Gastrocnemius medialis (tissue), 4 donors: ENCODE data around the gene CLHC1.

Source experiments
- CTCF ChIP-seq, 5 experiments: fragments of 450-650 bp in 3 of 5; fragments of 200-600 bp in 2 of 5; sonication (generic) in 2 of 5; IDR thresholded peaks in 4 of 5; conservative IDR thresholded peaks in 1 of 5; 1 replicate in 4 of 5; 2 replicates in 1 of 5; pipeline ENCODE4 v1.5.1; 2016 to 2019; ENCODE audit warnings: antibody characterized with exemption in 5 of 5, mild to moderate bottlenecking in 3 of 5, moderate library complexity in 3 of 5
- POLR2A ChIP-seq, 2 donors: fragments of 450-650 bp; IDR thresholded peaks; one replicate each; pipeline ENCODE4 v1.6.1; 2017; ENCODE audit warnings: antibody characterized with exemption in 2 of 2, mild to moderate bottlenecking in 2 of 2, moderate library complexity in 2 of 2

- TF ChIP-seq POLR2A (IDR thresholded peaks at IDR 0.05) (no peak), CTCF (IDR thresholded peaks at IDR 0.05 in 4 of 5, conservative IDR thresholded peaks at IDR 0.05 in 1 of 5) (no peak)
Observed at GRCh38 chr2:55231546-55232083, 478 bp downstream of the CLHC1 start.
